K562 (cell line): ENCODE results near the gene SBF1. TPM values are rescaled to one million over a fixed set of nuclear protein-coding genes. Genes with fewer than 3 reads are reported as not detected.

Experiments used
- BCLAF1 ChIP-seq, 2 experiments: fragments of 450-650 bp in 1 of 2; IDR thresholded peaks; 2 replicates each; pipeline ENCODE4 v1.6.1; 2011 to 2017; ENCODE audit warnings: low read depth in 2 of 2, antibody characterized with exemption in 1 of 2, borderline replicate concordance in 1 of 2, low read length in 1 of 2, mild to moderate bottlenecking in 1 of 2, mixed read lengths in 1 of 2; ENCODE audit not compliant: control insufficient read depth in 1 of 2
- BRCA1 ChIP-seq, 2 experiments: fragments of 450-650 bp in 1 of 2; sonication (generic) in 1 of 2; formaldehyde crosslinking in 1 of 2; IDR thresholded peaks; 2 replicates each; pipeline versions ENCODE4 v1.5.0 to v1.6.1; 2017 to 2020; ENCODE audit warnings: mild to moderate bottlenecking in 1 of 2, missing genetic modification reagents in 1 of 2
- FIP1L1 ChIP-seq: fragments of 200-400 bp; formaldehyde crosslinking; IDR thresholded peaks from 2 replicates; pipeline ENCODE4 v1.6.1; 2018; ENCODE audit warnings: mild to moderate bottlenecking, low read depth, low read length; ENCODE audit not compliant: poor library complexity, severe bottlenecking
- HDAC6 ChIP-seq: IDR thresholded peaks from 2 replicates; pipeline ENCODE4 v1.6.1; 2012; ENCODE audit warnings: low read depth, mild to moderate bottlenecking, control low read depth, inconsistent platforms, low read length, moderate library complexity
- HDGF ChIP-seq: fragments of 450-650 bp; IDR thresholded peaks from 2 replicates; pipeline ENCODE4 v1.6.1; 2016
- HLTF ChIP-seq: fragments of 450-650 bp; IDR thresholded peaks from 2 replicates; pipeline ENCODE4 v1.6.1; 2016
- IRF2 ChIP-seq: sonication (generic); formaldehyde crosslinking; IDR thresholded peaks from 2 replicates; pipeline ENCODE4 v1.8.1; 2022; ENCODE audit warnings: mild to moderate bottlenecking, missing genetic modification reagents
- JUNB ChIP-seq: fragments of 450-650 bp; formaldehyde crosslinking; conservative IDR thresholded peaks from 2 replicates; pipeline ENCODE4 v1.4.0; 2020; ENCODE audit warnings: mild to moderate bottlenecking
- KLF16 ChIP-seq: IDR thresholded peaks from 2 replicates; pipeline ENCODE4 v1.6.1; 2016; ENCODE audit warnings: antibody characterized with exemption
- NFRKB ChIP-seq: fragments of 450-650 bp; IDR thresholded peaks from 2 replicates; pipeline ENCODE4 v1.6.1; 2016; ENCODE audit warnings: low read depth
- NR1H2 ChIP-seq: sonication (generic); formaldehyde crosslinking; IDR thresholded peaks from 2 replicates; pipeline ENCODE4 v1.4.0; 2020; ENCODE audit warnings: mild to moderate bottlenecking, missing genetic modification reagents
- RNF2 ChIP-seq: sonication (generic); IDR thresholded peaks from 2 replicates; pipeline ENCODE4 v1.6.1; 2016
- SIN3A ChIP-seq, 2 experiments: fragments of 150-350 bp in 1 of 2; IDR thresholded peaks; 2 replicates each; pipeline ENCODE4 v1.6.1; 2011 to 2016; ENCODE audit warnings: borderline replicate concordance in 2 of 2, low read depth in 2 of 2, low read length in 2 of 2, mild to moderate bottlenecking in 2 of 2, moderate library complexity in 2 of 2; ENCODE audit not compliant: control insufficient read depth in 1 of 2
- SIN3B ChIP-seq: fragments of 450-650 bp; IDR thresholded peaks from 2 replicates; pipeline ENCODE4 v1.6.1; 2017; ENCODE audit warnings: low read depth, mild to moderate bottlenecking, moderate library complexity
- SMARCC2 ChIP-seq: fragments of 450-650 bp; IDR thresholded peaks from 2 replicates; pipeline ENCODE4 v1.6.1; 2017; ENCODE audit warnings: antibody characterized with exemption, moderate library complexity, mild to moderate bottlenecking, low read depth
- STAT6 ChIP-seq: sonication (generic); formaldehyde crosslinking; IDR thresholded peaks from 2 replicates; pipeline ENCODE4 v1.8.1; 2023; ENCODE audit warnings: mild to moderate bottlenecking, missing genetic modification reagents
- USF1 ChIP-seq: sonication (generic); formaldehyde crosslinking; IDR thresholded peaks from 2 replicates; pipeline ENCODE4 v1.9.0; 2022; ENCODE audit warnings: mild to moderate bottlenecking, missing genetic modification reagents
- YBX1 ChIP-seq: fragments of 450-650 bp; IDR thresholded peaks from 2 replicates; pipeline ENCODE4 v1.7.1; 2016; ENCODE audit warnings: mild to moderate bottlenecking
- ZNF740 ChIP-seq, 3 experiments: fragments of 200-800 bp in 1 of 3; sonication (Bioruptor generic) in 1 of 3; sonication (generic) in 1 of 3; formaldehyde crosslinking in 1 of 3; IDR thresholded peaks; 2 replicates each; pipeline versions ENCODE4 v1.6.1 to v1.8.0; 2016 to 2022; ENCODE audit warnings: mild to moderate bottlenecking in 2 of 3, missing compliant biosample characterization in 2 of 3, missing genetic modification characterization in 2 of 3, missing genetic modification reagents in 1 of 3
- ZNF79 ChIP-seq: fragments of 250-450 bp; sonication (Bioruptor Pico); IDR thresholded peaks from 2 replicates; pipeline ENCODE4 v1.4.0; 2020; ENCODE audit warnings: low read depth, mild to moderate bottlenecking, moderate library complexity
- polyA plus RNA-seq, 8 experiments: library from polyadenylated mRNA; depleted of rRNA in 4 of 8; stranded (reverse) in 5 of 8; unstranded in 3 of 8; fragments of >200 nt; fragmentation: Nextera tagmentation in 2 of 8; fragmentation: Illumina TruSeq in 1 of 8; extraction: Ambion mirVana in 2 of 8; extraction: Trizol in 1 of 8; gene quantifications; 2 replicates each; pipeline versions ENCODE4 v1.2.1 to v1.2.3, GENCODE V29; 2011 to 2014; ENCODE audit warnings: inconsistent platforms in 1 of 8, missing spikeins in 1 of 8
- total RNA-seq, 7 experiments: library from RNA; depleted of rRNA in 6 of 7; stranded (reverse); fragments of >200 nt in 6 of 7; fragmentation: Illumina TruSeq in 2 of 7; extraction: Trizol in 2 of 7; gene quantifications; 2 replicates each; pipeline versions ENCODE4 v1.2.1 to v1.2.3, GENCODE V29; 2011 to 2021; ENCODE audit warnings: low replicate concordance in 1 of 7

Gene SBF1
- total and polyA plus RNA-seq, 9 of the 15 experiments (the other 6 are each of a cell fraction or from before 2014, with no cell fraction given): 0.44 to 50.4 (median 11.4) TPM

DNA sequence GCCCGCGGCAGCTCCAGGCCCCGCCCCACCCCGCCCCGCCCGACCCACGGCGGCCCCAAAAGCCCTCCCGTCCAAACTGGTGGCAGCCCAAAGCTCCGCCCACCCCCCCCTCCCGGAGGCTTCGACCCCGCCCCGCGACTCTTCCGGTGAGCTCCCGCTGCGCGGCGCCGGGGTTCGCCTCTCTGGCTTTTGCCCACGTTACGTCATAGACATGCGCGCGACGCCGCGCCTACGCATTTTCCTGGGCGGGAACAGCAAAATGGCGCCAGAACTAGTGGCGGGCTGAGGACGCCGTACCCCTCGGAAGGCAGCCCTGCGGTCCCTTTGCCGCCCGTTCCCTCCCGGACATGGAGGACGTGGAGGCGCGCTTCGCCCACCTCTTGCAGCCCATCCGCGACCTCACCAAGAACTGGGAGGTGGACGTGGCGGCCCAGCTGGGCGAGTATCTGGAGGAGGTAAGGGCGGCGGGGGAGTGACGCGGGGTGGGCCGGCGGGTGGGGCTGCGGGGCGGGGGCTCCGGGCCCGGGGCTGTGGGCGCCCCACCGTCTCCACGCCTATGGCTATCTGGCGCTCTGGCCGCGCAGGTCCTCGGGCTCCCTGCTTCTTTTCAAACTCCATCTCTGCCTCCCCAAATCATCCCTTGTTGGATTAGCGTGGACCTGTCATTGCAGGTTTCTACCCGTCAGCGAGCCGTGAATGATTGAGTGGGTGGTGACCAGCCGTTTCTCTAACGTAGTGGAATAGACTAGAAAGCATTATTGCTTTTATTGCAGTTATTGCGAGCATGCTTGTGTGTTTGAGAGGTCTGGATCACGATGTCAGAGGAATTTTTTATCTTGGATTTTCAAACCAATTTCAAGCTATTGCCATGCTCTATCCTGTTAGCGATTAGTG, 33.4 kb upstream of the SBF1 start, which contains the start of gene NCAPH2 (continued):
- TF ChIP-seq BCLAF1 (IDR thresholded peaks at IDR 0.05; ENCODE audit: borderline replicate concordance in 1 of 2, control insufficient read depth in 1 of 2, low read depth in 2 of 2, low read length in 1 of 2) (no peak), SIN3A (IDR thresholded peaks at IDR 0.05; ENCODE audit: borderline replicate concordance in 2 of 2, control insufficient read depth in 1 of 2, low read depth in 2 of 2, low read length in 2 of 2) (no peak), BRCA1 (IDR thresholded peaks at IDR 0.05) (no peak), BRCA1 (CRISPR knock-in tag; IDR thresholded peaks at IDR 0.05) (no peak), ZNF79 (no peak), SIN3B (peak; percentile 99), RNF2 (no peak), YBX1 (no peak), STAT6 (CRISPR knock-in tag) (no peak), HLTF (no peak), FIP1L1 (peak; percentile 45), KLF16 (no peak), JUNB (CRISPR knock-in tag) (no peak), HDAC6 (no peak), NR1H2 (CRISPR knock-in tag) (no peak), SMARCC2 (no peak), HDGF (no peak), NFRKB (peak; percentile 74; the same call in 1 of the 2 replicates), IRF2 (CRISPR knock-in tag) (no peak), ZNF740 (CRISPR knock-in tag; IDR thresholded peaks at IDR 0.05) (no peak), ZNF740 (tag; IDR thresholded peaks at IDR 0.05) (no peak), USF1 (CRISPR knock-in tag) (no peak)
